SK-N-MC (cell line): ENCODE results near the gene RAP1GAP2.

Experiments used
- DNase-seq: peaks from one replicate; pipeline ENCODE4 v3.0.0-alpha.2; 2011; ENCODE audit warnings: low read depth, low spot score
- H3K27ac ChIP-seq: fragments of 200-600 bp; sonication (generic); 2 replicates; pipeline ENCODE4 v1.5.1; 2016; ENCODE audit warnings: mixed run types
- H3K36me3 ChIP-seq: fragments of 200-600 bp; sonication (generic); 2 replicates; pipeline ENCODE4 v1.6.1; 2017; ENCODE audit warnings: antibody characterized with exemption, low read length, mixed read lengths; ENCODE audit not compliant: insufficient read depth
- H3K4me3 ChIP-seq: fragments of 200-600 bp; sonication (generic); 2 replicates; pipeline ENCODE4 v1.5.1; 2016
- H3K9ac ChIP-seq: fragments of 200-600 bp; sonication (generic); 2 replicates; pipeline ENCODE4 v1.8.0; 2017; ENCODE audit warnings: mixed run types, mixed read lengths; ENCODE audit not compliant: insufficient read length
- H3K9me3 ChIP-seq: fragments of 200-600 bp; sonication (generic); 2 replicates; pipeline ENCODE4 v1.6.1; 2017; ENCODE audit warnings: low read depth, mild to moderate bottlenecking, antibody characterized with exemption, low read length, moderate library complexity, mixed read lengths
- EZH2 ChIP-seq: fragments of 200-600 bp; sonication (generic); IDR thresholded peaks from one replicate; pipeline ENCODE4 v1.6.1; 2017; ENCODE audit warnings: antibody characterized with exemption
- FOXP2 ChIP-seq: optimal IDR thresholded peaks from 2 replicates; pipeline ENCODE3; 2011; ENCODE audit warnings: mild to moderate bottlenecking, moderate library complexity; ENCODE audit not compliant: insufficient read depth; ENCODE audit errors: extremely low read length, control extremely low read depth
- POLR2AphosphoS5 ChIP-seq: IDR thresholded peaks from 2 replicates; pipeline ENCODE4 v1.6.1; 2012; ENCODE audit warnings: mild to moderate bottlenecking, low read depth, low read length, borderline replicate concordance

RAP1GAP2 gene

GRCh38 chr17:2796164-2797125 is at the start of gene RAP1GAP2:
Gene RAP1GAP2 (plus strand): TSS chr17:2796438. CDS start chr17:2796528, 90 bp downstream.
- no peak for TF ChIP-seq EZH2
- TF ChIP-seq POLR2AphosphoS5 = no peak
- Histone ChIP-seq H3K27ac (no peak within 1 kb of the TSS), H3K9me3 (no peaks in the 10 kb centered on the region), H3K9ac (no peak within 1 kb of the TSS), H3K36me3 (no peaks in the 10 kb centered on the region), H3K4me3 (no peak within 1 kb of the TSS)
- no peak for DNase-seq

DNA sequence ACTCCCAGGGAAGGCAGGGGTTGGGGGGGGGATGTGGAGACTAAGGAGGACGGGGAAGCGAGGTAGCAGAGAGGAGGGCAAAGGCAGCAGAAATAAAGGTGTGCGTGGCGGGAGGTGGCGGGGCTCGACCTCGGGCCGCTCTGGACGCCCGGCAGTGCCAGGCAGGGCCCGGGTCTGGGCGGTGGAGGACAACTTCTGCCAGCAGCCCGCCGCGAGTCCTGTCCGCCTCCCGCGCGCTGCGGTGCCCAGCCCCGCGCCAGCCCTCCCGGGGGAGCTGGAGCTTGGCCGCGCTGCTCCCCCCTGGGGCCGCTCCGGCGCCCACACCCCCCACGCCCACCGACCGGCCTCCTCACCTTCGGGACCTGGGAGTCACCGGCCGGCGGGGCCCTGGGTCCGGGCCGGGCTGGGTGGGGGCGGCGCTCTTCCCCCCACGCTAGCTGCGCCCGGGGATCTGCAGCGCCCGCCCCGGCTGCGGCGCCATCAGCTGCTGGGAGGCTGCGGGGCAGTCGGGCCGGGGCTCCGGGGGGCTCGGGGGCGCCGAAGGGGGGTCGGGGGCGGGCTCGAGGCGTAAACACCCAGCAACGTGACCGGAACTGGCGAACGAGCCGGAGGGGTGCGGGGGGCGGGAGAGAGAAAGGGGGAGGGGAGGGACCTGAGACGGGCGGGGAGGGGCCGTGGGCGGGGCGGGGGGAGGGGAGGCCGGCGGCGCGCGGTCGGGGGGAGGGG is 47.0 kb upstream of the RAP1GAP2 start, which contains the start of gene CCDC92B:
Gene CCDC92B (minus strand): TSS at position 595 of the 726 bp plus-strand sequence. CDS start 14,507 bp downstream, outside the sequence.
- Histone ChIP-seq H3K27ac (no peak within 1 kb of the TSS), H3K9ac (no peak within 1 kb of the TSS), H3K36me3 (no peaks in the 10 kb centered on the region), H3K4me3 (no peak within 1 kb of the TSS), H3K9me3 (no peaks in the 10 kb centered on the region)
- no peak for DNase-seq
- no peak for TF ChIP-seq EZH2
- no peak for TF ChIP-seq FOXP2
- no peak for TF ChIP-seq POLR2AphosphoS5

GRCh38 chr17:2749784-2750181 is 46.5 kb upstream of the RAP1GAP2 start:
- Histone ChIP-seq H3K27ac (no peak overlapping the region), H3K36me3 (no peaks in the 10 kb centered on the region), H3K9ac (no peak overlapping the region), H3K9me3 (no peaks in the 10 kb centered on the region), H3K4me3 (no peak overlapping the region)
- DNase-seq = no peak
- no peak for TF ChIP-seq EZH2
- no peak for TF ChIP-seq POLR2AphosphoS5
- no peak for TF ChIP-seq FOXP2

DNA sequence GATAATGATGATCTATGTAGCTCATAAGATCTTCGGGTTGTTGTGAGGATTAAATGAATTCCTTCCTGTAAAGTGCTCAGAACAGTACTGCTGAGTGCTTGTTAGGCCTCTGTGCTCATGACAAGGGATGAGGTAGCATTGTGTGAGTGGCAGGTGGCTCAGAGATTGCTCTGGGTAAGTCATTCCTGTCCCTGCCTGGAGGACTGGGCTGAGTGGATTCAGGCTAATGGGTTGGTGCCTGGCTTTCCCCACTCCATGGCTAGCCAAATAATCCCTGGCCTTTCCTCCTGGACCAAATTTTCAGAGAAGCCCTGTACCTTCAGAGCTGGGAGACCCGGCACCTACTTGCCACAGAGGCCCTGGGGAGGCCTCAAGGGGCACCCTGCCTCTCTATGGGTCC is 45.5 kb upstream of the RAP1GAP2 start:
- no peak overlapping the region for H3K9ac ChIP-seq
- H3K9me3 ChIP-seq = no peaks in the 10 kb centered on the region
- H3K4me3 ChIP-seq = no peak overlapping the region
- DNase-seq = no peak
- no peak overlapping the region for H3K27ac ChIP-seq
- TF ChIP-seq FOXP2 (no peak), POLR2AphosphoS5 (no peak)
- no peaks in the 10 kb centered on the region for H3K36me3 ChIP-seq

DNA sequence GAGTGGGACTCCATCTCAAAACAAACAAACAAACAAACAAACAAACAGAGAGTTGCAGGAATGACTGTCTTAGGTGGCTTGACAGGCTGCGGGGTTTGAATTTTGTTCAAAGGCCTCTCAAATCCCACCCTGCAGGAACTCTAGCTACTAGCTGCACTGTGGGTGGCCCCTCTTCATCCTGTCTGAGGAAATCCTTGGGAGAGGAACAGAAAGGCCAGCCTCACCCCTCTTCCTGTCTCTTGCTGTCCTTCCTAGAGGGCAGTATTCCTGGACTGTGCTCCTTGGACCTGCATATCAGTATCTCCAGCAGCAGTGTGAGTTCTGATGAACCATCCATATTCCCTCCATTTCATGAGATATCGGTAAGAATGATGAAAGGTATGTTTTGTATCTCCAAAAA is 44.7 kb upstream of the RAP1GAP2 start:
- H3K4me3 ChIP-seq = no peak overlapping the region
- TF ChIP-seq POLR2AphosphoS5 (no peak), EZH2 (no peak), FOXP2 (no peak)
- DNase-seq = no peak
- no peaks in the 10 kb centered on the region for H3K9me3 ChIP-seq
- H3K36me3 ChIP-seq = no peaks in the 10 kb centered on the region
- no peak overlapping the region for H3K9ac ChIP-seq
- H3K27ac ChIP-seq = no peak overlapping the region

- H3K27ac ChIP-seq = no peak overlapping the region
- no peak overlapping the region for H3K9ac ChIP-seq
- no peaks in the 10 kb centered on the region for H3K9me3 ChIP-seq
- no peak overlapping the region for H3K4me3 ChIP-seq
- DNase-seq = no peak
- no peak for TF ChIP-seq POLR2AphosphoS5
- no peak for TF ChIP-seq EZH2
- no peak for TF ChIP-seq FOXP2
- H3K36me3 ChIP-seq = no peaks in the 10 kb centered on the region
Observed at GRCh38 chr17:2755891-2756724, 40.1 kb upstream of the RAP1GAP2 start.

DNA sequence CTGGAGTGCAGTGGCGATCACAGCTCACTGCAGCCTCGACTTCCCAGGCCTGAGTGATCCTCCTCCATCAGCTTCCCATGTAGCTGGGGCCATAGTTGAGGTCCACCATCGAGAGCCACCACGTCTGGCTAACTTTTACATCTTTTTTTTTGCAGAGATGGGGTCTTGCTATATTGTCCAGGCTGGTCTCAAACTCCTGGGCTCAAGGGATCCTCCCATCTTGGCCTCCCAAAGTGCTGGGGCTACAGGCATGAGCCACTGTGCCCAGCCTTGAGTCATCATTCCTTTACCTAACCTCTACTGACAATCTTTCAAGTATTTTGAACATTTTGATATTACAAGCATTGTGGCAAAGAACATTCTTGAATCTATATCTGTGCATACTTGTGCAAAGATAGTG is 37.4 kb upstream of the RAP1GAP2 start:
- Histone ChIP-seq H3K9ac (no peak overlapping the region), H3K4me3 (no peak overlapping the region), H3K36me3 (no peaks in the 10 kb centered on the region), H3K27ac (no peak overlapping the region), H3K9me3 (no peaks in the 10 kb centered on the region)
- no peak for DNase-seq
- TF ChIP-seq POLR2AphosphoS5 = no peak
- TF ChIP-seq FOXP2 = no peak
- no peak for TF ChIP-seq EZH2
